ENCODE measurements around the gene UQCRHL.
"Not testable (repeated sequence)": the region's sequence is repeated elsewhere in the genome, so short reads cannot be mapped to it uniquely, and the experiment has no call there.

The UQCRHL gene

DNA sequence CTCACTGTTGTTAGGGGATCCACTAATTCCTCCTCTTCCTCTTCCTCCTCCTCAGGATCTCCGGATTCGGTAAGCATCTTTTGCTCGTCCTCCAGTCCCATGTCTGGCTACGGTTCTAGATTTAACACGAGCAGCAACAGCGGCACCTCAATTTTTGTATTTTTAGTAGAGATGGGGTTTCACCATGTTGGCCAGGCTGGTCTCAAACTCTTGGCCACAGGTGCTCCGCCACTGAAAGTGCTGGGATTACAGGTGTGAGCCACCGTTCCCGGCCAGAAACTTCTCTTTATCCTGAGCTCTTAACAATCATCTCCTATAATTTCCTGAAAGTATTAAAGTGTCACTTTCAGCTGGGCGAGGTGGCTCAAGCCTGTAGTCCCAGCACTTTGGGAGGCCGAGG, at the start of gene UQCRHL:
Gene UQCRHL, minus strand, starts transcription at position 101 of the 400 bp plus-strand sequence. Its CDS starts 0 bp downstream, at position 101.
- DNase-seq, result not testable (repeated sequence)

DNA sequence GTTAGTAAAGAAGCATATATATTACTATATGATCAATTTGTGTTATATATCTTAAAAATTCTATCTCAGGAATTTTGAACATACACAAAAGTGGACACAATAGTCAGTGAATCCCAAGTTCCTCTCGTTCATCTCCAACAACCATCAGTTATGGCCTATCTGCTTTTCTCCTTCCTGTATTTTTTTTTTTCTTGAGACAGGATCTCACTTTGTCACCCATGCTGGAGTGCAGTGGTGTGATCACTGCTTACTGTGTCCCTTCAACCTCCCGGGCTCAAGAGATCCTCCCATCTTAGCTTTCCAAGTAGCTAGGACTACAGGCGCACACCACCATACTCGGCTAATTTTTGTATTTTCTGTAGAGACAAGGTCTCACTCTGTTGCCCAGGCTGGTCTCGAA, 49.4 kb upstream of the UQCRHL start:
- DNase-seq, result no peak

DNA sequence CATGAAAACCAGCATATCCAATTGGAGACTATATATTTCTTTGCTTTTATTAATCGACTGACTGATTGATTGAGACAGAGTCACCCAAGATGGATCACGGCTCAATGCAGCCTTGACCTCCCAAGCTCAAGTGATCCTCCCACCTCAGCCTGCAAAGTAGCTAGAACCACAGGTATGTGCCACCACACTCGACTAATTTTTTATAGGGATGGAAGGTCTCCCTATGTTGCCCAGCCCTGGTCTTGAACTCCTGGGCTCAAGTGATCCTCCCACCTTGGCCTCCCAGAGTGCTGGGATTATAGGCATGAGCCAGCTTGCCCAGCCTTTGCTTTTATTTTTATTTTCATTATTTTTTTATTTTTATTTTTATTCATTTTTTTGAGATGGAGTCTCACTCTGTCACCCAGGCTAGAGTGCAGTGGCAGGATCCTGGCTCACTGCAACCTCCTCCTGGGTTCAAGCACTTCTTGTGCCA, 45.4 kb upstream of the UQCRHL start:
- DNase-seq, result no peak

DNA sequence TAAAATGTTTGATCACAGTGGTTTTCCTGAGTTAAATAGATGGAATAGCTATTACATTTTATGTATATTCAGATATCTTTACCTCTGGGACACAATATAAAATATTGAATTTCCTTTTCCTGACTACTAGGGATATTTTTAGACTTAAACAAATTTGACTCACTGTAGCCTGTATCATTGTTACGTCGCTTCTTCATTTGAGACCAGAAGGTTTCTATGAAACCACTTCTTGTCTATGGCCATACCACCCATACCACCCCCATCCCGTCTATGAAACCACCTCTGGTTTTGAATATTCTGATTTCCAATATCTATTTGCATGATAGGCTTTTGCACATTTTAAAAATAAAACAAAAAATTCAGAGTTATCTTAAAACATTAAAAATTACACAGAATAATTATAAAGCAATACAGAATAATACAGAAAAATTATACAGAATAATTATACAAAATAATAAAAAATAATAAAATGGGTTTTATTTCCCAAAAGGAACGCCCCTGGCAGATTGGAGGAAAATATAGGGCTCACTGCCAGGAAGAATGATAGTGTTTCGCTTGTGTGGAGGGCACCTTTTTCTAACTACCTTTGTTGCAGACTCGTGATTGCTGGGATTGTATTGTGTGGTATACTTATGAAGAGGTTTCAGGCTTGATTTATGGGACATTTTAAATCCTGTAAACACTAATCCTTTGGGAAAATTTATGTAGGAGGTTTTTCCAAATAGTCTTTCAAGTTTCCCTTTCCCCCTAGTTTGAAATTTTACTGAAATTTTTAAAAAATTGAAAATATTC, 44.8 kb upstream of the UQCRHL start:
- no peak for DNase-seq

DNA sequence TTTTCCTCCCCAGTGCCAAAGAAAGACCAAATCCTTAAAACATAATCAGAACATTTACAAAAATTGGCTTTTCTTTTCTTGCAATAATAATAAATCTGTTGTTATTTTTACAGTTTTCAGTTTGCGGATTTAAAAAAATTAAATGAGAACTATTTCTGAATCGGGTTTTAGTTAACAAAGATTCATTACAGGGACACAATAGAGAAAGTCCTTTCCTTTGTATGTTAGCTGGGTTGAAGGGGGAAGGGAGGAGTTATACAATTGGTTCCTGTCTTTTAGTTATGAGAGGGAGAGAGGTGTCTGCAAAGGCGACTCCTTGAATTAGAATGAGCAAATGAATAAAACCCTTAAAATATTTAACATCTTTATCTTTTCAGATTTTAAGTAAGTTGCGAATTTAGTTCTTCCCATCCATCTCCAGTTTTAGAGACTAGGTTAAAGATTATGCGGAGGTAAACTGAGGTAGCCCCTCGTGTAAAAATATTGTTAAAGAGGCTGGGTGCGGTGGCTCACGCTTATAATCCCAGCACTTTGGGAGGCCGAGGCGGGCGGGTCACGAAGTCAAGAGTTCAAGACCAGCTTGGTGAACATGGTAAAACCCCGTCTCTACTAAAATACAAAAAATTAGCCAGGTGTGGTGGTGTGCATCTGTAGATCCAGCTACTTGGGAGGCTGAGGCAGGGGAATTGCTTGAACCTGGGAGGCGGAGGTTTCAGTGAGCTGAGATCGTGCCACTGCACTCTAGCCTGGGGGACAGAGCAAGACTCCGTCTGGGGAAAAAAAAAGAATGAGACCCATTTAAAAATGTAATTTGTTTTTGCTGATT, 44.0 kb upstream of the UQCRHL start:
- DNase-seq, result no peak

DNA sequence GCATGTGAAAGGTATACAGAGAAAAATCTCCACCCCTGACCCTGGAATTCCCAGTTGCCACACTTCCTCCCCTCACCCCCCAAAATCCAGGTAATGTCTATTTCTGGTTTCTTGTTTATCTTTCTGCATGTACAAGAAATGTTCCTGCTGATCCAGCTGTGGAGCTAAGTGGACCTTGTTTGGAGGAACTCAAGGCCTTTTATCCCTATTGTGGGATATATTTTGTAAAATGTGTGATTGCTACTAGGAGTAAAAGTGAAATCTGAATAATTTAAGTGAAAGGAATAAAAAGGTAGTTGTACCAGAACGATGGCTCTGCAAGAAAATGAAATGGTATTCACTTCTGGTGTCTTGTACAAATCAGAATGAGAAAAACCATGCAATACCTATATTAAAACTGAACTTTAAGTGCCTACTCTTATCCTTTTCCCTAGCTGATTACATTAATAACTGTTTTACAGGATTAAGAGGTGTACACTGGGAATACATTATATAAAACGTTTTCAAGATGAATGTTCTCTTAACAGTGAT, 43.1 kb upstream of the UQCRHL start:
- DNase-seq, result no peak

DNA sequence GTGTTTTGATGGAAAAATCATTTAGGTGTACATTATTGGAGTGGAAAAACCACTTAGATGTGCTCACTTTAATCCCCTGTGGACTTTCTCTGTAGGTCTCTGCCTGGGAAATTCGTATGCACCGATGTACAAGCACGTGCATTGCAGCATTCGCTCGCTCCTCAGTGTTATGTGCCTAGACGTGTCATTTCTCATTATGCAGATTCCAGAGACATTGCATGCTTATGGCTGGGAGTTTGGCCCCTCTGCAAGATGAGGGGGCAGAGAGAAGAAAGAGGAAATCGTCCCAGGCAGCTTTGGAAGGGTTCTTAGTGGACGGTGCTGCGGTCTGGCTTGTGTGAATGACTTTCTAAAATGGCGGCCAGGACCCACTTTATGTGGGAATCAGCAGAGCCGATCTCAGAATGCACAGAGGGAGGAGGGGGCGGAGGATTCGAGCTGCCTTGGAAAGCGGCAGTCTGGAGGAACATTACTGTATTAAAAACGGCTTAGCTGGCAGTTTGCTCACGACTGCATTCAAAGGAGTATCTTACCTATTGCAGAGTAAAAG, 42.4 kb upstream of the UQCRHL start:
- peak; percentile 84 for DNase-seq

DNA sequence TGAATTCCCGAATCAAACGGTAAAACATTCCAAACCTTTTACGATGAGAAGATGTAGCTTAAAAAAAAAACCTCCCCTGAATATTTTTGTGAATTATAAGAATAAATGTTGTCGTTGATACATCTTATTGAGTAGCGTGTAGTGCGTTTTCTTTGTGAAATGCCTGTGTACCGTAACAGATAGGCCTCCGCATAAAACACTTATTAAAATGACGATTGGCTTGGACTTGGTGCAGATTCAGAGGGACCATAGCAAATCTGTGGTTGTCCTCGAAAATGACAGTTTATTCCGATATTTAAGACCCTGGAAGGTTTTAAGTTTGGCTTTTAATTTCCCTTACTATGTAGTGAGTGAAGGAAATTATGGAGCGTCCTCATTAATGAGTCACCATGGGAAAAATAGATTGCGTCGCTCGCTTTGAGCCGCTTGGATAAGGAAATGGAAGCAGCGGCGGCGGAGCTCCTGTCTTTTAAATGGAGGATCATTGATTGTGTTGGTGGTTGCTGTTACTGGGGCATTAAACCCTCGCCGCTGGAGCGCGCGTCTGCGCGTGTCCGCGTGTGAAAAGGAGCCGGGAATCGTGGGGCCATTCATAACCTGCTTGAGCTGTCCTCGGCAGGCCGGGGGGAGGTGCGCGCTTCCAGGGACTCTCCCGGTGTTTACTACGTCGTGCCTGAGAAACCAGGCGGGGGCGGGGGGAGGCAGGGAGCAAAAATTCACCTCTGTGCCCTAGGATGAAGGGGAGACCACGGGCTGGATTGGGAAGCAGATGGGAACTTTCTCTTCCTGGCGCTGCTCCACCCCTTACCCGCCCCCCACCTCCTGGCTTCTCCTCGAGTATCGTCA, 41.7 kb upstream of the UQCRHL start:
- peak; percentile 89 for DNase-seq

DNA sequence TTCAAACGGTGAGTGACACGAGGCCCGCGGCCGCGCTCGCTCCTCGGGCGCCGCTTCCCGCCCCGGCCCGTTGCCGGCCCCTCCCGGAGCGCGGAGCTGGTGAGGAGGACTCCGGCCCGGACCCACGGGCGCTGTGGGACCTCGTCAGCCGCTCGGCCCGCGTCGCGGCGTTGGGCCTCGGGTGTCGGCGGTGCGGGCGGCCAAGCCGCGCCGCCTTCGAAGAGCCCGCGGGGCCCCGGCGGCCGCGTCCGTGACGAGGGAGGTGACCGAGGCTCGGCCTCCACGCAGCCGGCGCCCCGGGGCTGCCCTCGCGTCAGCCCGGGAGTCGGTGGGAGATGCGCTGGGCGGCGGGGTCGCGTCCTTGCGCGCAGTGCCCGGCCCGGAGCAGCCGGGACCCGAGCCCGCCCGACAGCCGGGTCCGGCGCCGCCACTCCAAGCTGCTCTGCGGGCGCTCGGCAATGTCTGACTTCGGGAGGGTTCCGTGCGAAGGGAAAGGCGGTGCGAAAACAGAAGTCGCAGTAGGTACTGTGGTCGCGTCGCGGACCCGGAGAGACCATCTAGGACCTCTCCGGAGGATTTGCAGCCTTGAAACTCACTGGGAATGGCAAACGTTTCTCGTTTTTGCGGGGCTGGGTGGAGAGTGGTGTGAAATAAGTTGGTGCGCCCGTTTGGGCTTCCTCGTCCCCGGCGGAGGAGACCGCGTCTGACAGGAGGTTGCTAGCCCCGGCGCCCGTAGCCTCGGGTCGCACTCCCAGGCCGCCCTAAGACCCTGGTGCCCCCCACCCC, 40.9 kb upstream of the UQCRHL start:
- peak; percentile 21 for DNase-seq

DNA sequence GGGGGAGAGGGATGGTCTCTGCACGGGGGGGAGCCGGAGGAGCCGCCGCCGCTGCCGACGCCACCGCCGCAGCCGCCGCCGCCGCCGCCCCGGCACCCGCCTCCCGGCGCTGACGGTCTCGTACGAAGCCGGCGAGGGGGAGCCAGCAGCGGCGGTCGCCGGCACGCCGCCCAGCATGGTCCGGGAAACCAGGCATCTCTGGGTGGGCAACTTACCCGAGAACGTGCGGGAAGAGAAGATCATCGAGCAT, 40.4 kb upstream of the UQCRHL start:
- no peak for DNase-seq

DNA sequence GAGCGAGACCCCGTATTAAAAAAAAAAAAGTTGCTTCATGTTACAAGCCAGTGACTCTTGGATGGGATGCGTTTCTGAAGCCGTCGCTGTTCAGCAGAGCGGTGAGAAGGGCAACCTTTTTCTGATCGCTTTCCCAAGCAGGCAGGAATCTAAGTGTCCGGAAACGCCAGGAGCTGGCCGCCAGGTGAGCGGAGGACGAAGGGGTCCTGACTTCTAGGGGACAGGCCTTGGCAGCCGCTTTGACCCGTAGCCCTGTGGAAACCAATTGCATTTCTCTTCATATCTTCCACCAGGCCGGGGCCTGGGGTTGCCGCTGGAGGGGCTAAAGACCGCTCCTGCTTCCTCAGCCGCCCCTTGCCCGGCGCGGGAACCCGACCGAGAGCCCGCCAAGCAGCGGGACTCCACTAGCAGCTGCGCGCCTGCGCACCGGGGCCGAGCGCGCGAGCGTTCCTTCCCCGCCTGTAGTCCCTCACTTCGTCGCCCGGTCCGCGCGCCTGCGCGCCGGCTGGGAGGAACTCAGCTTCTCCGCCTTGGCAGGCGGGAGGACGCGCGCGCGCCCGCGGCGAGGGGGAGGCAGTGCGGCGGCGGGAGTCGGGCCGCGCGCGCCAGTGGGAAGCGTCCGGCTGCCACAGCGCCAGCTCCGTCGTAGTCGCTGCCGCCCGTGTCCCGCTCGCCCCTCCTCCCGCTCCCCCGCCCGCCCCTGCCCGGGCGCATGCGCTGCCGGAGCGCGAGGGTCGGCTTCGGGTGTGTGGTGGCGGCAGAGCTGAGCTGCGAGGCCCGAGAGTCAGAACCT, 39.8 kb upstream of the UQCRHL start, which contains the start of gene SPEN:
Gene SPEN, plus strand, starts transcription at position 608 of the 793 bp plus-strand sequence. CDS start 361 bp downstream, outside the sequence.
- DNase-seq, result peak; percentile 99

DNA sequence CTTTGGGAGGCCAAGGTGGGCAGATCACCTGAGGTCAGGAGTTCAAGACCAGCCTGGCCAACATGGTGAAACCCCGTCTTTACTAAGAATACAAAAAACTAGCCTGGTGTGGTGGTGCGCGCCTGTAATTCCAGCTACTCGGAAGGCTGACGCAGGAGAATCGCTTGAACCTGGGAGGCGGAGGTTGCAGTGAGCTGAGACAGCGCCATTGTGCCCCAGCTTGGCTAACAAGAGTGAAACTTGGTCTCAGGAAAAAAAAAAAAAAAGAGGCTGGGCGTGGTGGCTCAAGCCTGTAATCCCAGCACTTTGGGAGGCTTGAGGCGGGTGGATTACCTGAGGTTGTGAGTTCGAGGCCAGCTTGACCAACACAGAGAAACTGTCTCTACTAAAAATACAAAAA, 38.6 kb upstream of the UQCRHL start:
- DNase-seq, result not testable (repeated sequence)

DNA sequence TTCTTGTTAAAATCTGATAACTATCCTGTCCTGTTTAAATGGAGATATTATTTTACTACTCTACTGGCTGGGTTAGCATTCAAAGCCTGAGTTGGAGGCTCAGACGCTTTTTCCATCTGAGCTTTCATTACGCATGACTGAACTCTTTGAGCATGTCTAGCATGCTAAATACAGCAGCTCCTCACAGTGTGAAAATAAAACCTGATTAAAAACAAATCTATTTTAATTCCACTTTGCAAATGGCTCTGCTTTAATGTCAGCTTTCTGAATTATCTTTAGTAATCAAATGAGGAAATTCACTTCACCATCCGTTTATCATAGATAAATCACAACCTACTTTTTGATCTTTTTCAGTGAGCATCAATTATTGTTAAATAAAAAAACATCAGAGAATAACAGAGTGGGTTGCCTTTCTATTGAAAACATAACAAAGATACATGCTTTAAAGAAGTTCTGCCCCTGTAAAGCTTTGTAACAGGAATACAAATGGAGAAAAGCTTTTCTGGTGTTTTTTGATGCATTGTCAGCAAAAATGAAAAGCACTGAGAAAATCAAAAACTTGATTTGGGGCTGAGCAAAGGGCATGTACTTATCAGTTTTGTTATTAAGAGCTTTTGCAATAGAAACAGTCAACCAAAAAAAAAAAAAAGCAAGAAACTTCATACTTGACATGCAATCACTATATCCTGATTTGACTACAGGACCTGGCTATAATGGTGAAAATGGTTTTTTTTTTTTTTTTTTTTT, 36.5 kb upstream of the UQCRHL start:
- DNase-seq, result peak; percentile 22

DNA sequence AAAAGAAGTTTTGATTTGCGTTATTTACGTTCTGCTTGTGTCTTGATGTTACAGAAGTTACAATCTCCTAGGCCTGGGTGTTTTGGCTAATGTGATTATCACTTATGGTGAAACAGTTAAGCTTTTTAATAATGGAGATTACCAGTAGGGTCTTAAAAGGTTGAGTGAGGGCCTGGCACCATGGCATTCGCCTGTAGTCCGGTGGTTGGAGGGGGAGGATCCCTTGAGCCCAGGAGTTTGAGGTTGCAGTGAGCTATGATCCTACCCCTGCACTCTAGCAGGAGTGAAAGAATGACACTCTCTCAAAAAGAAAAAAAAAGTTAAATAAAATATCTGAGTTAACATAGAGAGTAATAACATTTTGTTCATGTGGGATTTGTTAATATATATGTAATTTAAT, 31.3 kb upstream of the UQCRHL start:
- no peak for DNase-seq

DNA sequence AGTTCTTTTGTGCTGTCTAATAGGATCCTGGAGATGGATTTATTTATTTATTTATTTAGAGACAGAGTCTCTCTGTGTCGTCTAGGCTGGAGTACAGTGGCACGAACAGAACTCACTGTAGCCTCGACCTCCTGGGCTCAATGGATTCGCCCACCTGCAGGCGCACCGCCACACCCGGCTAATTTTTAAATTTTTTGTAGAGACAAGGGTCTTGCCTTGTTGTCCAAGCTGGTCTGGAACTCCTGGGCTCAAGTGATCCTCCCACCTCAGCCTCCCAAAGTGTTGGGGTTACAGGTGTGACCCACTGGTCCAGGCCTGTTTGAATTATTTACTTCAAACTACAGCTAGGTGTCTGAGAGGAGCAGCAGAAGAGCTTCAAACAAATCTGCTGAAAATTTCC, 30.5 kb upstream of the UQCRHL start:
- no peak for DNase-seq

DNA sequence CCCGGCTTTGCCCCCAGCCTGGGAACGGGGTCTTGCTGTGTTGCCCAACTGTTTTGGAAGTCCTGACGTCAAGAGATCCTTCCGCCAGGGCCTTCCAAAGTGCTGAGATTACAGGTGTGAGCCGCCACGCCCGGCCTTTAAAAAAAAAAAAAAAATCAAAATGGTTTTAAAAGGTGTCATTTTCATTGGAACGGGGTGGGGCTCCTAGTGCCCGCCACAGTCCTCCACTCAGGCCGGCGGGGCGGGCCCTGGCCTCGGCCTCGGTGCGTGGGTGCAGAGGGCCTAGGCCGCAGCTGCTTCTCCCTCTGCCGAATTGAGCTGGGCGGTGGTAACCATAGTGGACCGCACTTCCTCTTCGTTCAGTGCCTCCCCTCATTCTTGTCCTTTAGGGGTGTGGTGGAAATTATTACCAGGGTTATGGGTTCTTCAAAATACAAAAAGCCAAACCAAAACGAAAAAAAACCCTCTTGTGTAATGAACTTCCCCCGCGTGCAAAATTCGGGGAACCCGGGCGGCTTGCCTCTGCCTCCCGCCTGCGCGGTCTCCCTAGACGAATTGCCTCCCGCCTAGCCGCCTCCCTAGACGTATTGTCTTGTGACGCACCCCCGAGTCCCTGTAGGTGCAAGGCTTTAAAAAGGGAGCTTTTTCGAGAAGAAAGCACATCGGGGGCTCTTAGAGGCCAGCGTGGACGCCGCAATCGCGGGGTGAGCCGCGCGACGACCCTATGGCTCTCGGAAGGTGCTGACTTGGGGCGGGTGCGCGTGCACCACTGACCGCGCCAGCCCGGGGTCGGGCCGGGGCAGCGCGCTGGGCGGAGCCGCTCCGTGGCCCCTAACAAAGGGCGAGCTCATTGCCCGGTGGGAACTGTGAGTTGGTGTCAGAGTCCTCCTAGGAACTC, 29.6 kb upstream of the UQCRHL start:
- no peak for DNase-seq

DNA sequence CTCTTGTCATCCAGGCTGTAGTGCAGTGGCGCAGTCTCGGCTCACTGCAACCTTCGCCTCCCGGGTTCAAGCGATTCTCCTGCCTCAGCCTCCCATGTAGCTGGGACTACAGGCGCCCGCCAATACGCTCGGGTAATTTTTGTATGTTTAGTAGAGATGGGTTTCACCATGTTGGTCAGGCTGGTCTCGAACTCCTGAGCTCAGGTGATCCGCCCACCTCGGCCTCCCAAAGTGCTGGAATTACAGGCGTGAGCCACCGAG, 29.0 kb upstream of the UQCRHL start:
- DNase-seq, result not testable (repeated sequence)

DNA sequence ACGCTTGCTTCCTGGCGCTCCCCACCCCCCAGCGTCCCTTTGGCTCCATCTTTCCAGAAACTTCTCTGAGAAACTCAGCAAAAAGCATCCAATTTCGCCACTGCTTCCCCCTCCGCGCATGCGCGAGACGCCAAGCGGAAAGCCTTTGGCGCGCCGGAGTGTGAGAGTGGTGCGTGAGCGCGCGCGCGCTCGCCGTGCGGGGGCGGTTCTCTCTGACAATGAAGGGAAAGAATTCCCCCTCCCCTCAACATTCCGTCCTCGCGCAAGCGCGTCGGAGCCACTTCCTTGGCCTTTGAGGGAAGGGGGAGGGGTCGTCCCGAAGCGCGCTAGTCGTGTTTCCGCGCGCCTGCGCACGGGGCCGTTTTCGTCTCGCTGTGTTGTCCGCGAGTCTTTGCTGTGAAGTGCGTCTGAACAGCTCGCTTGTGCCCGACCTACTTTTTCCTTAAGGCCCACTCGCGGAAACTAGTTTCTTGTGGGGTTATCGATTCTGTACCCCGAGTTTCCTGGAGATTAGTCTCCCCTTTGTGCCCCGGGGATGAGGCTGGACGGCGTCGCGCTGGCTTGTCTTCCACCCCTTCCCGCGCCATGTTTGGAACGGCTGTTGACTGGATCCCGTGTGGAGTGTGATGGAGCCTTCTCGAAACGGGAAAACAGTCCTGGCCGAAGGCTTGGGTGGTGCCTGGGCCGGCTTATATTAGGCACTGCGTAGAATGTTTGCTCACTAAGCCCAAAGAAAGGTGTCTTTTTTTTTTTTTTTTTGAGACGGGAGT, 28.5 kb upstream of the UQCRHL start:
- DNase-seq, result peak; percentile 99

Data from NCI-H345 (cell line).